SU-DHL-6 (cell line): ENCODE data around the gene LRRC71.

Source experiments
- CTCF ChIP-seq: fragments of 200-600 bp; sonication (generic); IDR thresholded peaks from one replicate; pipeline ENCODE4 v1.5.1; 2017; ENCODE audit warnings: antibody characterized with exemption, mild to moderate bottlenecking, low read length, moderate library complexity; ENCODE audit not compliant: insufficient read depth, poor library complexity, severe bottlenecking
- EZH2phosphoT487 ChIP-seq: fragments of 200-600 bp; sonication (generic), shearing (Covaris generic); conservative IDR thresholded peaks from 2 replicates; pipeline ENCODE4 v1.6.1; 2018; ENCODE audit warnings: mild to moderate bottlenecking, antibody characterized with exemption, low read length, moderate library complexity, mixed read lengths

DNA sequence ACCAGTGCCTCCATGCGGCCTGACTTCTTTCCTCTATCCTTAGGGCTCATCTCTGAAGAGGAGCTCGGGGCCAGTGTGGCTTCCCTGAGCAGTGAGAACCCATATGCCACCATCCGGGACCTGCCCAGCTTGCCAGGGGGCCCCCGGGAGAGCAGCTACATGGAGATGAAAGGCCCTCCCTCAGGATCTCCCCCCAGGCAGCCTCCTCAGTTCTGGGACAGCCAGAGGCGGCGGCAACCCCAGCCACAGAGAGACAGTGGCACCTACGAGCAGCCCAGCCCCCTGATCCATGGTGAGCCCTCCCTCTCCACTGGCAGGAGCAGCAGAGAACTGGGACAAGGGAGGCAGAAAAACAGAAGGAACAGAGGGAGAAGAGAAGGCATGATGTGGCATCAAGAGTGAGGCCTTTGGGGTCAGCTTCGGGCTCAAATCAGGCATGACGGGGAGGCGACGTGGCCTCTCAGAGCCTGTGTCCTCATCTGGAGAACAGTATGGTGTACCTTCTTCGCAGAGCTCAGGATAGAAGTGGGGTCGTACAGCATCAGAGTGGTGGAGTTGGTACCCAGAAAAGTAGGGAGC is 6.5 kb upstream of the LRRC71 start:
- TF ChIP-seq CTCF, result no peak
- TF ChIP-seq EZH2phosphoT487, result no peak
